DND-41 (cell line): ENCODE results near the gene UBA52.

Experiments
- EZH2 ChIP-seq: IDR thresholded peaks from 3 replicates; pipeline ENCODE4 v1.6.1; 2012; ENCODE audit warnings: borderline replicate concordance, low read depth, mild to moderate bottlenecking, moderate library complexity, low read length, inconsistent platforms; ENCODE audit not compliant: severe bottlenecking
- TF ChIP-seq, protein P1 (sequence below): IDR thresholded peaks from 2 replicates; pipeline ENCODE4 v1.5.1; 2012; ENCODE audit warnings: borderline replicate concordance, low read length, moderate library complexity, mild to moderate bottlenecking; ENCODE audit not compliant: poor library complexity, severe bottlenecking; ENCODE audit errors: extremely low read depth

DNA sequence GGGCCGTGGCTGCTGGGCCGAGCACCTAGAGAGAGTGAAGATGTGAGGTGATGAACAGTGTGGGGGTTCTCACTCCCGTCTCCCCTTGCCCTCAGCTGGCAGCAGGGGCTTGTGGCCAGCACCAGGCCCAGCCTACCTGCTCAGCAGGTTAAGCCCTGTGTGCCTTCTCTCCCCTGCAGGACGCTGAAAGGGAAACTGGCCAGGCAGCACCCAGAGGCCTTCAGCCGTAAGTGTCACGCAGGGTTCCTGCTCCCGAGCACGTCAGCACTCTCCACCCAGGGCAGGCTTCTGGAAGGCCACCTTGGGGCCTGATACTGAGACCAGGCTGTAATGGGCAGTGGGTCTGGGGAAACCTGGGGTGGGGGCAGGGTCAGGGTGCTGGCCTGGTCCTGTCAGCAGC is 4.7 kb upstream of the UBA52 start:
- TF ChIP-seq, protein P1, sequence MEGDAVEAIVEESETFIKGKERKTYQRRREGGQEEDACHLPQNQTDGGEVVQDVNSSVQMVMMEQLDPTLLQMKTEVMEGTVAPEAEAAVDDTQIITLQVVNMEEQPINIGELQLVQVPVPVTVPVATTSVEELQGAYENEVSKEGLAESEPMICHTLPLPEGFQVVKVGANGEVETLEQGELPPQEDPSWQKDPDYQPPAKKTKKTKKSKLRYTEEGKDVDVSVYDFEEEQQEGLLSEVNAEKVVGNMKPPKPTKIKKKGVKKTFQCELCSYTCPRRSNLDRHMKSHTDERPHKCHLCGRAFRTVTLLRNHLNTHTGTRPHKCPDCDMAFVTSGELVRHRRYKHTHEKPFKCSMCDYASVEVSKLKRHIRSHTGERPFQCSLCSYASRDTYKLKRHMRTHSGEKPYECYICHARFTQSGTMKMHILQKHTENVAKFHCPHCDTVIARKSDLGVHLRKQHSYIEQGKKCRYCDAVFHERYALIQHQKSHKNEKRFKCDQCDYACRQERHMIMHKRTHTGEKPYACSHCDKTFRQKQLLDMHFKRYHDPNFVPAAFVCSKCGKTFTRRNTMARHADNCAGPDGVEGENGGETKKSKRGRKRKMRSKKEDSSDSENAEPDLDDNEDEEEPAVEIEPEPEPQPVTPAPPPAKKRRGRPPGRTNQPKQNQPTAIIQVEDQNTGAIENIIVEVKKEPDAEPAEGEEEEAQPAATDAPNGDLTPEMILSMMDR = no peak
- TF ChIP-seq EZH2 = no peak
